ENCODE results near the gene ARID3B.

Gene ARID3B

GRCh38 chr15:74565381-74566085 is 24.5 kb downstream of the ARID3B start:
- Histone ChIP-seq H3K27ac (ENCODE audit: low read depth, low read length, severe bottlenecking) (no peak overlapping the region), H3K4me1 (ENCODE audit: control insufficient read depth, insufficient read depth, low read length, poor library complexity, severe bottlenecking) (peaks cover 36% of the 10 kb centered on the region), H3K9me3 (ENCODE audit: control insufficient read depth, low read length) (no peaks in the 10 kb centered on the region), H3K4me3 (ENCODE audit: extremely low read depth, insufficient read depth, low read length, poor library complexity, severe bottlenecking) (no peak overlapping the region), H3K36me3 (ENCODE audit: control insufficient read depth, insufficient read depth, low read length) (peaks cover 83% of the 10 kb centered on the region)
- WGBS, 2 experiments (ENCODE audit: insufficient coverage in 2 of 2): no CpG with 5 or more reads among the region's 2 CpGs

DNA sequence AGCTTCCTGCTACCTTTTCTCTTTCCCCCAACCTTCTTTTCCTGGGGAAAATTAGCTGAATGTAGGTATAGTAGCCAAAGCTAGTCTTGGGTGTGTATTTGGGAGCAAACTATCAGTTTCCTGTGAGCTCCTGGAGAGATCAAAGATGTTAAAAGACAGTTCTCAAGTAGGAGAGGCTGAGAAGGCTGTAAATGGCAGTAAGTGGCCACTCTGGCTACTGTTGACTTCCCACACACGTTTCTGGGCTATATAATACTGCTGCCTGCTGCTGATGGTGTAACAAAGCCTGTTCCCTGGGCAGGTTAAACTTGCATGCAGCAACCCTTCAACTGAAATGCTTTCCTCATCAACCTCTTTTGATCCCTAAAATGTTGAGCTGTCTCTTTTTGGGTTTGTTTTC is 27.6 kb downstream of the ARID3B start:
- Histone ChIP-seq H3K36me3 (ENCODE audit: control insufficient read depth, insufficient read depth, low read length) (peaks cover 82% of the 10 kb centered on the region), H3K9me3 (ENCODE audit: control insufficient read depth, low read length) (no peaks in the 10 kb centered on the region), H3K4me1 (ENCODE audit: control insufficient read depth, insufficient read depth, low read length, poor library complexity, severe bottlenecking) (peaks cover 40% of the 10 kb centered on the region), H3K4me3 (ENCODE audit: extremely low read depth, insufficient read depth, low read length, poor library complexity, severe bottlenecking) (no peak overlapping the region), H3K27ac (ENCODE audit: low read depth, low read length, severe bottlenecking) (no peak overlapping the region)
- 63% methylated on average over 1 of the region's 1 CpG; no CpG with 5 or more reads in 1 of the 2 experiments for WGBS, 2 experiments (ENCODE audit: insufficient coverage in 2 of 2)

GRCh38 chr15:74569731-74570070 is 28.7 kb downstream of the ARID3B start:
- peaks cover 82% of the 10 kb centered on the region for H3K36me3 ChIP-seq (ENCODE audit: control insufficient read depth, insufficient read depth, low read length)
- H3K4me1 ChIP-seq (ENCODE audit: control insufficient read depth, insufficient read depth, low read length, poor library complexity, severe bottlenecking): peaks cover 45% of the 10 kb centered on the region
- 85 to 94% methylated on average over 3 of the region's 4 CpGs for WGBS, 2 experiments (ENCODE audit: insufficient coverage in 2 of 2)
- no peak overlapping the region for H3K4me3 ChIP-seq (ENCODE audit: extremely low read depth, insufficient read depth, low read length, poor library complexity, severe bottlenecking)
- no peaks in the 10 kb centered on the region for H3K9me3 ChIP-seq (ENCODE audit: control insufficient read depth, low read length)
- H3K27ac ChIP-seq (ENCODE audit: low read depth, low read length, severe bottlenecking): peak overlapping the region; percentile 57

GRCh38 chr15:74571191-74571590 is 30.2 kb downstream of the ARID3B start:
- WGBS, 2 experiments (ENCODE audit: insufficient coverage in 2 of 2): no CpG with 5 or more reads among the region's 3 CpGs
- Histone ChIP-seq H3K4me1 (ENCODE audit: control insufficient read depth, insufficient read depth, low read length, poor library complexity, severe bottlenecking) (peaks cover 35% of the 10 kb centered on the region), H3K9me3 (ENCODE audit: control insufficient read depth, low read length) (no peaks in the 10 kb centered on the region), H3K36me3 (ENCODE audit: control insufficient read depth, insufficient read depth, low read length) (peaks cover 90% of the 10 kb centered on the region), H3K4me3 (ENCODE audit: extremely low read depth, insufficient read depth, low read length, poor library complexity, severe bottlenecking) (no peak overlapping the region), H3K27ac (ENCODE audit: low read depth, low read length, severe bottlenecking) (no peak overlapping the region)

GRCh38 chr15:74573987-74574386 is 33.0 kb downstream of the ARID3B start:
- Histone ChIP-seq H3K9me3 (ENCODE audit: control insufficient read depth, low read length) (no peaks in the 10 kb centered on the region), H3K4me3 (ENCODE audit: extremely low read depth, insufficient read depth, low read length, poor library complexity, severe bottlenecking) (no peak overlapping the region), H3K36me3 (ENCODE audit: control insufficient read depth, insufficient read depth, low read length) (peaks cover 97% of the 10 kb centered on the region), H3K27ac (ENCODE audit: low read depth, low read length, severe bottlenecking) (peak overlapping the region; percentile 2), H3K4me1 (ENCODE audit: control insufficient read depth, insufficient read depth, low read length, poor library complexity, severe bottlenecking) (peaks cover 9% of the 10 kb centered on the region)
- 100% methylated on average over 1 of the region's 4 CpGs for WGBS, 2 experiments (ENCODE audit: insufficient coverage in 2 of 2)

DNA sequence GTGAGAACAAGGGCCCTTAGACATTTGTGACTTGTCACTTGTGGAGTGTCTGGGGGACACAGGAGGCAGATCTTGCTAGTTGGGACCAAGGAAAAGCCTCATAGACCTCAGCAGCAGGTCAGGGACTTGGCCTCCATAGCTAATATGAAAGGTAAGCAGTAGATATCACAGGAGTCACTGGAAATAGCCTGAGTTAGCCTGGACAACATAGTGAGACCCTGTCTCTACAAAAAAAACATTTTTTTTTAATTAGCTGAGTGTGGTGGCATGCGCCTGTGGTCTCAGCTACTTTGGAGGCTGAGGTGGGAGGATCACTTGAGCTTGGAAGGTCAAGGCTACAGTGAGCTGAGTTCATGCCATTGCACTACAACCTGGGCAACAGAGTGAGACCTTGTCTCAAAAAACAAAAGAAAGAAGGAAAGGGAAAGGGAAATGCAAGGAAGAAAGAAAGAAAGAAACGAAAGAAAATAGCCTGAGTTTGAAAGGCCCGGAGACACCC is 37.5 kb downstream of the ARID3B start:
- Histone ChIP-seq H3K36me3 (ENCODE audit: control insufficient read depth, insufficient read depth, low read length) (peaks cover 93% of the 10 kb centered on the region), H3K27ac (ENCODE audit: low read depth, low read length, severe bottlenecking) (no peak overlapping the region), H3K4me3 (ENCODE audit: extremely low read depth, insufficient read depth, low read length, poor library complexity, severe bottlenecking) (no peak overlapping the region), H3K4me1 (ENCODE audit: control insufficient read depth, insufficient read depth, low read length, poor library complexity, severe bottlenecking) (peaks cover 7% of the 10 kb centered on the region), H3K9me3 (ENCODE audit: control insufficient read depth, low read length) (no peaks in the 10 kb centered on the region)
- 89 to 96% methylated on average over 2 to 3 of the region's 3 CpGs for WGBS, 2 experiments (ENCODE audit: insufficient coverage in 2 of 2)

GRCh38 chr15:74579001-74579400 is 38.0 kb downstream of the ARID3B start:
- Histone ChIP-seq H3K4me1 (ENCODE audit: control insufficient read depth, insufficient read depth, low read length, poor library complexity, severe bottlenecking) (peaks cover 9% of the 10 kb centered on the region), H3K27ac (ENCODE audit: low read depth, low read length, severe bottlenecking) (no peak overlapping the region), H3K4me3 (ENCODE audit: extremely low read depth, insufficient read depth, low read length, poor library complexity, severe bottlenecking) (no peak overlapping the region), H3K9me3 (ENCODE audit: control insufficient read depth, low read length) (no peaks in the 10 kb centered on the region), H3K36me3 (ENCODE audit: control insufficient read depth, insufficient read depth, low read length) (peaks cover 89% of the 10 kb centered on the region)
- 93 to 94% methylated on average over 4 to 9 of the region's 9 CpGs for WGBS, 2 experiments (ENCODE audit: insufficient coverage in 2 of 2)

DNA sequence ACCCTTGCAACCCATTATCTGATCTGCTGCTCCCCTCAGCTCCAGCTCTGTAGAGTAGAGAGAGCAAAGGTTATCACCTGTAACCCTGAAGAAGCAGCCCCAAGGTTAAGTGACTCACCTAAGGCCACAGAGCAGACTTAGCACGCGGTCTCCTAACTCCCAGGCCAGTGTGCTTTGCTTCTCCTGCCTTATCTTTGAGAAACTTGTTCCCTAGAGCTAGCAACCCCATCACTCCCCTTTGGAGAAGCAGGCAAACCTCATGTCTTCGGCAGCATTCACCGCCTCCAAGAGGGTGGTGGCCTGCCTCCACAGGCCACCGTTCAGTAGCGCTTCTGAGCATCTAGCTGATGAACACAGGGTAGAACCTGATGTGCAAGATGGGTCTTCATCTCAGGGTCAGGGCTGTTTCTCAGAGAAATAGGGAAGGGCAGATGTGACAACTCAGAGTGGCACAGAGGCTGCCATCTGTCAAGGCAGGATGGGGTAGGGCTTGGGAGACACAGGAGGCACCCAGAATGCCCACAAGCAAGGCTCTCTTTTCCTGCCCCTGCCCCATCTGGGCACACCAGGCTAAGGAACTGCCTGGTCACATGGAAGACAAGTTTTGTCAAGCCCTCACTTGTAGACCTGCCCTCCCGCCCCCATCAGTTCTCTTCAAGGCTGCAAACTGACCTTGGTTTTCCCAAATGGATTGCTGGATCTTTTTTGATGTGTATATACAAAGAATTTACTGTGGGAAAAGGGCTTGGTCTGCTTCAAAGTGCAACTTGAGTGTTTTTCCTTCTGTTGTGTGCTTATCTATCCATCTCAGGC is 39.7 kb downstream of the ARID3B start:
- Histone ChIP-seq H3K9me3 (ENCODE audit: control insufficient read depth, low read length) (no peaks in the 10 kb centered on the region), H3K4me1 (ENCODE audit: control insufficient read depth, insufficient read depth, low read length, poor library complexity, severe bottlenecking) (peaks cover 19% of the 10 kb centered on the region), H3K27ac (ENCODE audit: low read depth, low read length, severe bottlenecking) (peak overlapping the region; percentile 41), H3K4me3 (ENCODE audit: extremely low read depth, insufficient read depth, low read length, poor library complexity, severe bottlenecking) (no peak overlapping the region), H3K36me3 (ENCODE audit: control insufficient read depth, insufficient read depth, low read length) (peaks cover 84% of the 10 kb centered on the region)
- WGBS, 2 experiments (ENCODE audit: insufficient coverage in 2 of 2): 98 to 100% methylated on average over 4 to 6 of the region's 7 CpGs

DNA sequence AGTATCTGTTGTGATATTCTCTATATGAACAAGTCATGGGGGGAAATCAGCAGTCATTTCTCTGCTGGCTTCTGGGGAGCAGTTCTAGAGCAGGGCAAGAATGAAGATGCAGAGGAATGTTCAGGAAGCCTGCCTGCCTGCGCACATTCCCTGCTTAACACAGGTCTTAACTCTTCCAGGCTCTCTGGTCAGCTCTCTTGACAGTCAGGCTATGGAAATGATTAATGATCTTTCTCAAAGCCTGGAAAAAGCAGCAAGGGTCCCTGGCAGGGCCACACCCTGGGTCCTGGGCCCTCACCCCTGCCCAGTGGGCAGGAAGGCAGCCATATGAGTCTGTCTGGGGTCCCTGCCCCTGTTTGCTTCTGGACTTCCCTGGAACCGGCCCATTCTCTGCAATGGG is 43.2 kb downstream of the ARID3B start:
- Histone ChIP-seq H3K9me3 (ENCODE audit: control insufficient read depth, low read length) (no peaks in the 10 kb centered on the region), H3K27ac (ENCODE audit: low read depth, low read length, severe bottlenecking) (peak overlapping the region; percentile 85), H3K4me3 (ENCODE audit: extremely low read depth, insufficient read depth, low read length, poor library complexity, severe bottlenecking) (no peak overlapping the region), H3K4me1 (ENCODE audit: control insufficient read depth, insufficient read depth, low read length, poor library complexity, severe bottlenecking) (peaks cover 40% of the 10 kb centered on the region), H3K36me3 (ENCODE audit: control insufficient read depth, insufficient read depth, low read length) (peaks cover 69% of the 10 kb centered on the region)
- 60% methylated on average over 1 of the region's 2 CpGs; no CpG with 5 or more reads in 1 of the 2 experiments for WGBS, 2 experiments (ENCODE audit: insufficient coverage in 2 of 2)

DNA sequence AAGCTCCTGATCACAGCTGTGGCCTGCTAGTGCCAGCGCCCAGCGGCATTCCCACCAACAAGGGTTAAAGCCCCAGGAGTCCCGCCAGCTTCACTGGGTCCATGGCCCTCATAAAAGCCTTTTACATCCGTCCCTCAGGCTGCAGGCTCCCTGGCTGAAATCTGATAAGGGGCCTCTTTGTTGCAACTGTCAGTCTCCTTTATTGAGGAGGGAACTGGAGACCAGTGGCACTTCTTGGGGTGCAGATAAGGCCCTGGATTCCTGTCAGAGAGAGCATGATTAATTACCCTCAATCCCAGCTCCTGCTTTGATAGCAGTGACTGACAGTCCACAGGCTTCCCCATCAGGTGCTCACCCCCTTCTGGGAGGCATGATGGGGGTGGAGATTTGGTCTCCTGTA is 43.8 kb downstream of the ARID3B start:
- peaks cover 69% of the 10 kb centered on the region for H3K36me3 ChIP-seq (ENCODE audit: control insufficient read depth, insufficient read depth, low read length)

DNA sequence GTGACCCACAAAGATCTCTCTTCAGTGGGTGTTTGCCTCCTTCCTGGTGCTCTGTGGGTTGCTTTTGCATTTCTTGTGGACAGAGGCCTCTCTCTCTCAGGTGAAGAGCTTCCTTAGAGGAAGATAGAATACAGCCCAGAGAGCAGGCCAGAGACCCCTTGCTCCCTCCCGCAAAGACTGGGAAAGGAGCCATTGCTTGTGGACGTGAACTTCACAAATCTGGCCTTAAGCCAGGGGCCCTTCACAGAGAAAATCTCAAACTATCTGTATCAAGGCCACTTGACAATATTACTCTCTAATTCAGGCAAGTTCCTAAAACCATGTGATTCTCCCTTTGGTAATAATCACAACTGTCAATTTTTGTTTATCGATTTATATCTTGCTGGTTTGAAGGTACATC is 44.2 kb downstream of the ARID3B start:
- no peaks in the 10 kb centered on the region for H3K9me3 ChIP-seq (ENCODE audit: control insufficient read depth, low read length)
- peaks cover 49% of the 10 kb centered on the region for H3K4me1 ChIP-seq (ENCODE audit: control insufficient read depth, insufficient read depth, low read length, poor library complexity, severe bottlenecking)
- 96 to 100% methylated on average over 1 to 2 of the region's 3 CpGs for WGBS, 2 experiments (ENCODE audit: insufficient coverage in 2 of 2)
- peak overlapping the region; percentile 85 for H3K27ac ChIP-seq (ENCODE audit: low read depth, low read length, severe bottlenecking)
- peaks cover 70% of the 10 kb centered on the region for H3K36me3 ChIP-seq (ENCODE audit: control insufficient read depth, insufficient read depth, low read length)
- no peak overlapping the region for H3K4me3 ChIP-seq (ENCODE audit: extremely low read depth, insufficient read depth, low read length, poor library complexity, severe bottlenecking)

More for the DNA sequence above, 43.8 kb downstream of the ARID3B start:
- Histone ChIP-seq H3K4me3 (ENCODE audit: extremely low read depth, insufficient read depth, low read length, poor library complexity, severe bottlenecking) (no peak overlapping the region), H3K4me1 (ENCODE audit: control insufficient read depth, insufficient read depth, low read length, poor library complexity, severe bottlenecking) (peaks cover 45% of the 10 kb centered on the region), H3K9me3 (ENCODE audit: control insufficient read depth, low read length) (no peaks in the 10 kb centered on the region), H3K27ac (ENCODE audit: low read depth, low read length, severe bottlenecking) (peak overlapping the region; percentile 85)
- 82 to 94% methylated on average over 2 to 3 of the region's 4 CpGs for WGBS, 2 experiments (ENCODE audit: insufficient coverage in 2 of 2)

All from mesodermal cell (in vitro differentiated cells).